ENCODE results near the gene UBAC1.
"Not testable (repeated sequence)": the region's sequence is repeated elsewhere in the genome, so short reads cannot be mapped to it uniquely, and the experiment has no call there.

UBAC1 gene

GRCh38 chr9:135955934-135956801 is 5.0 kb downstream of the UBAC1 start:
- DNase-seq: no peak

GRCh38 chr9:135952664-135953206 is 8.4 kb downstream of the UBAC1 start:
- no peak for DNase-seq

- DNase-seq: no peak
Observed at GRCh38 chr9:135951889-135952663, 9.1 kb downstream of the UBAC1 start.

- DNase-seq: not testable (repeated sequence)
Observed at GRCh38 chr9:135951310-135951709, 9.9 kb downstream of the UBAC1 start.

- not testable (repeated sequence) for DNase-seq
Observed at GRCh38 chr9:135950841-135951240, 10.3 kb downstream of the UBAC1 start.

- no peak for DNase-seq
Observed at GRCh38 chr9:135950135-135950682, 11.0 kb downstream of the UBAC1 start.

GRCh38 chr9:135949501-135950134 is 11.6 kb downstream of the UBAC1 start:
- DNase-seq: no peak

GRCh38 chr9:135948968-135949367 is 12.2 kb downstream of the UBAC1 start:
- no peak for DNase-seq

GRCh38 chr9:135948446-135948845 is 12.7 kb downstream of the UBAC1 start:
- no peak for DNase-seq

GRCh38 chr9:135947582-135947981 is 13.6 kb downstream of the UBAC1 start:
- DNase-seq: no peak

- DNase-seq: not testable (repeated sequence)
Observed at GRCh38 chr9:135947105-135947504, 14.1 kb downstream of the UBAC1 start.

- DNase-seq: no peak
Observed at GRCh38 chr9:135946392-135946994, 14.7 kb downstream of the UBAC1 start.

- DNase-seq: no peak
Observed at GRCh38 chr9:135945969-135946368, 15.2 kb downstream of the UBAC1 start.

GRCh38 chr9:135944444-135945252 is 16.5 kb downstream of the UBAC1 start:
- no peak for DNase-seq

- DNase-seq: not testable (repeated sequence)
Observed at GRCh38 chr9:135943604-135944003, 17.6 kb downstream of the UBAC1 start.

- no peak for DNase-seq
Observed at GRCh38 chr9:135941288-135941995, 19.7 kb downstream of the UBAC1 start.

- peak; percentile 32 to 60 for DNase-seq
Observed at GRCh38 chr9:135939351-135940265, 21.6 kb downstream of the UBAC1 start.

GRCh38 chr9:135937521-135938489 is 23.4 kb downstream of the UBAC1 start:
- no peak for DNase-seq
